Endothelial cell of umbilical vein (primary cell): ENCODE results near the gene ZNF490. TPM values are rescaled to one million over a fixed set of nuclear protein-coding genes. Genes with fewer than 3 reads are reported as not detected.

Experiments used
- BruUV-seq: library from RNA; stranded (reverse); fragments of 400-500 nt; replicated peaks from 2 replicates; lab custom pipeline; 2021; lab: Mats Ljungman, UMichigan
- CTCF ChIA-PET: fragments of 300-600, 350-600 bp; sonication (Branson Sonifier 250); formaldehyde crosslinking; loops from one replicate; lab custom pipeline; 2021; ENCODE audit warnings: antibody characterized with exemption, inconsistent platforms; lab: Charles Lee
- POLR2A ChIA-PET: fragments of 300-600, 350-600 bp; sonication (Branson Sonifier 250); formaldehyde crosslinking; loops from one replicate; lab custom pipeline; 2021; ENCODE audit warnings: antibody characterized with exemption, inconsistent platforms; lab: Charles Lee
- DNase-seq: peaks from one replicate; pipeline ENCODE4 v3.0.0-alpha.2; 2011; ENCODE audit warnings: low read depth, low spot score
- FAIRE-seq: peaks from 2 replicates; lab custom pipeline; 2011; peaks lifted over from hg19 to GRCh38; lab: Jason Lieb, UNC
- H2AFZ ChIP-seq: 2 replicates; pipeline ENCODE4 v1.6.0; 2012; ENCODE audit warnings: low read depth, low read length, control low read depth, inconsistent platforms
- H3K27ac ChIP-seq: 2 replicates; pipeline ENCODE4 v1.5.1; 2011; ENCODE audit warnings: low read depth, mild to moderate bottlenecking, control low read depth, low read length, moderate library complexity; ENCODE audit not compliant: insufficient read depth
- H3K27me3 ChIP-seq, 2 experiments: 2 replicates each; pipeline versions ENCODE4 v1.6.0 to v1.6.1; 2011; ENCODE audit warnings: low read length in 2 of 2, mixed read lengths in 1 of 2; ENCODE audit not compliant: control insufficient read depth in 2 of 2, insufficient read depth in 2 of 2
- H3K36me3 ChIP-seq, 2 experiments: 2 replicates in 1 of 2; 3 replicates in 1 of 2; pipeline ENCODE4 v1.5.1; 2011; ENCODE audit warnings: low read length in 2 of 2, mild to moderate bottlenecking in 1 of 2, moderate library complexity in 1 of 2; ENCODE audit not compliant: control insufficient read depth in 2 of 2, insufficient read depth in 2 of 2; ENCODE audit errors: extremely low read depth in 1 of 2
- H3K4me1 ChIP-seq: 3 replicates; pipeline ENCODE4 v1.5.1; 2011; ENCODE audit warnings: mild to moderate bottlenecking, low read length; ENCODE audit not compliant: control insufficient read depth, insufficient read depth; ENCODE audit errors: extremely low read depth
- H3K4me2 ChIP-seq: 2 replicates; pipeline ENCODE4 v1.6.1; 2011; ENCODE audit warnings: low read length, control low read depth, mixed read lengths; ENCODE audit not compliant: insufficient read depth
- H3K4me3 ChIP-seq, 3 experiments: fragments of 200-600 bp in 1 of 3; sonication (generic), shearing (Covaris generic) in 1 of 3; replicated peaks in 1 of 3; 2 replicates each; pipeline ENCODE4 v1.5.1; 2011 to 2016; ENCODE audit warnings: control low read depth in 3 of 3, low read length in 3 of 3, mild to moderate bottlenecking in 2 of 3, inconsistent platforms in 1 of 3, low read depth in 1 of 3, moderate library complexity in 1 of 3; ENCODE audit not compliant: insufficient read depth in 1 of 3
- H3K79me2 ChIP-seq: 2 replicates; pipeline ENCODE4 v1.6.0; 2012; ENCODE audit warnings: low read length, inconsistent platforms; ENCODE audit not compliant: control insufficient read depth, insufficient read depth
- H3K9ac ChIP-seq: replicated peaks from 2 replicates; pipeline ENCODE3; 2011; ENCODE audit warnings: low read length, control low read depth; ENCODE audit not compliant: insufficient read depth; ENCODE audit errors: extremely low read depth
- H3K9me1 ChIP-seq: replicated peaks from 3 replicates; pipeline ENCODE4 v1.6.0; 2011; ENCODE audit warnings: mild to moderate bottlenecking, low read length; ENCODE audit not compliant: control insufficient read depth, insufficient read depth; ENCODE audit errors: extremely low read depth
- H3K9me3 ChIP-seq: replicated peaks from 2 replicates; pipeline ENCODE4 v1.5.1; 2012; ENCODE audit warnings: low read length, inconsistent platforms; ENCODE audit not compliant: control insufficient read depth, insufficient read depth
- H4K20me1 ChIP-seq: replicated peaks from 2 replicates; pipeline ENCODE3; 2011; ENCODE audit warnings: mild to moderate bottlenecking, low read length; ENCODE audit not compliant: control insufficient read depth, insufficient read depth; ENCODE audit errors: extremely low read depth
- CTCF ChIP-seq, 2 donors: IDR thresholded peaks; 1 replicate in 1 of 2; 2 replicates in 1 of 2; pipeline ENCODE4 v1.5.1; 2011; ENCODE audit warnings: low read length in 2 of 2, mild to moderate bottlenecking in 2 of 2, moderate library complexity in 2 of 2, control low read depth in 1 of 2, inconsistent platforms in 1 of 2, low read depth in 1 of 2; ENCODE audit not compliant: insufficient read depth in 1 of 2; ENCODE audit errors: extremely low read depth in 1 of 2
- EZH2 ChIP-seq: IDR thresholded peaks from 2 replicates; pipeline ENCODE4 v1.6.1; 2012; ENCODE audit warnings: borderline replicate concordance, low read depth, mild to moderate bottlenecking, moderate library complexity, low read length, inconsistent platforms; ENCODE audit not compliant: severe bottlenecking
- FOS ChIP-seq: IDR thresholded peaks from 2 replicates; pipeline ENCODE4 v1.6.1; 2011; ENCODE audit warnings: mild to moderate bottlenecking, low read length, moderate library complexity, borderline replicate concordance; ENCODE audit not compliant: insufficient read depth
- GATA2 ChIP-seq: IDR thresholded peaks from 2 replicates; pipeline ENCODE4 v1.7.0; 2011; ENCODE audit warnings: low read depth, mild to moderate bottlenecking, moderate library complexity, mixed read lengths, low read length; ENCODE audit not compliant: insufficient read length, insufficient read depth
- JUN ChIP-seq: IDR thresholded peaks from 2 replicates; pipeline ENCODE4 v1.6.1; 2011; ENCODE audit warnings: borderline replicate concordance, low read depth; ENCODE audit not compliant: insufficient read length, insufficient read depth
- MYC ChIP-seq: IDR thresholded peaks from one replicate; pipeline ENCODE4 v1.6.1; 2011; ENCODE audit warnings: mild to moderate bottlenecking, low read depth, low read length
- POLR2A ChIP-seq: IDR thresholded peaks from 2 replicates; pipeline ENCODE4 v1.6.1; 2012; ENCODE audit warnings: low read depth, mild to moderate bottlenecking, control low read depth, low read length
- POLR2AphosphoS5 ChIP-seq: IDR thresholded peaks from 2 replicates; pipeline ENCODE4 v1.6.1; 2012; ENCODE audit warnings: low read depth, mild to moderate bottlenecking, control low read depth, low read length, moderate library complexity; ENCODE audit not compliant: insufficient read depth
- dilution Hi-C: fragments of 300-500 bp; cut with MboI; formaldehyde crosslinking; loops from one replicate; pipeline ENCODE4 v1.15.0; 2019; ENCODE audit warnings: low sequenced_read_pairs; ENCODE audit not compliant: extremely low pct_ligation_motif_present
- intact Hi-C: fragments of 100-400 bp; cut with micrococcal nuclease; formaldehyde crosslinking; loops from one replicate; pipeline ENCODE4 v1.10.0; 2022
- polyA plus RNA-seq, 4 experiments: library from polyadenylated mRNA; depleted of rRNA in 3 of 4; stranded (reverse) in 3 of 4; unstranded in 1 of 4; fragments of >200 nt; gene quantifications; 2 replicates each; pipeline versions ENCODE4 v1.2.1 to v1.2.3, GENCODE V29; 2011 to 2012; ENCODE audit warnings: missing spikeins in 1 of 4
- total RNA-seq: library from RNA; stranded (reverse); gene quantifications from 2 replicates; pipeline ENCODE4 v1.2.3, GENCODE V29; 2021
- TF ChIP-seq, protein P1 (sequence below): IDR thresholded peaks from 2 replicates; pipeline ENCODE4 v1.6.1; 2011; ENCODE audit not compliant: insufficient read depth, insufficient read length

Gene ZNF490
- total and polyA plus RNA-seq, 2 donors (not counting 3 experiments of a cell fraction or from before 2014, with no cell fraction given): 1.4 to 5.7 TPM

GRCh38 chr19:12611361-12611699 lies 717 bp upstream of the ZNF490 start:
- Histone ChIP-seq H3K27ac (peak overlapping the region; percentile 91), H3K27me3 (no peaks in the 10 kb centered on the region), H3K9me1 (no peaks in the 10 kb centered on the region), H3K36me3 (peaks cover 3 to 15% of the 10 kb centered on the region in 2 experiments), H3K4me3 (peak overlapping the region; percentile 83 to 97 (median 91)), H3K79me2 (peaks cover 42% of the 10 kb centered on the region), H4K20me1 (no peaks in the 10 kb centered on the region), H3K4me2 (peak overlapping the region; percentile 99), H2AFZ (peak overlapping the region; percentile 30), H3K4me1 (peaks cover 13% of the 10 kb centered on the region), H3K9ac (peak overlapping the region; percentile 91), H3K9me3 (no peaks in the 10 kb centered on the region)
- intact Hi-C loops: loop anchor here (2.0 to 10.0 kb wide), 2 partner anchors 123 to 171 kb away; partner anchors contain the start of genes GET3, TRIR and ZNF443
- no TSS peak for BruUV-seq
- ChIA-PET POLR2A (interaction anchor here (1.3 kb wide), 1 partner anchor 35 kb away, joined by 4 read pairs; no protein-coding TSS in a partner anchor), CTCF (interaction anchor here (0.9 to 1.4 kb wide), 9 partner anchors 16 to 687 kb away, joined by 3 to 13 read pairs (median 3); no protein-coding TSS in a partner anchor)
- dilution Hi-C loops: no loop called here
- DNase-seq: peak; percentile 74
- FAIRE-seq: peak; percentile 73
- peak; percentile 1 for TF ChIP-seq POLR2A
- TF ChIP-seq GATA2: no peak

DNA sequence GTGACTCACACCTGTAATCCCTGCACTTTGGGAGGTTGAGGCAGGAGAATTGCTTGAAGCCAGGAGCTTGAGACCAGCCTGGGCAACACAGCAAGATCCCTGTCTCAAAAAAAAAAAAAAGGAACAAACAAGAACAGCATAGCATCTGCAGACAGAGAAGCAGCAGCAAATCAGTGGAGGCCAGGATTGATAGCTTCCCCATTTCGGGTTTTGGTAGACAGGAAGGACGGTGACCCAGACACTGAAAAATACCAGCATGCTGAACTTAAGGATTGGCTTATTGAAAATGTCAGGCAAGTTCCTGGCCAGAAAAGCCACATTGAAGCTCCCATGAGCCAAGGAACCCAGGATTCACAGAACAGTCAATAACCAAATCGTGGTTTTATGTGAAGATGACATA lies 3.0 kb downstream of the ZNF490 start:
- H3K27ac ChIP-seq: no peak overlapping the region
- peaks cover 0 to 7% of the 10 kb centered on the region in 2 experiments for H3K36me3 ChIP-seq
- no peaks in the 10 kb centered on the region for H3K9me3 ChIP-seq
- no peak overlapping the region for H3K9ac ChIP-seq
- CTCF ChIA-PET: no interaction called here
- dilution Hi-C loops: no loop called here
- DNase-seq (no peak), FAIRE-seq (peak; percentile 53)
- H3K27me3 ChIP-seq: no peaks in the 10 kb centered on the region
- no TSS peak for BruUV-seq
- POLR2A ChIA-PET: no interaction called here
- intact Hi-C loops: no loop called here
- H2AFZ ChIP-seq: no peak overlapping the region
- no peak overlapping the region for H3K4me2 ChIP-seq
- TF ChIP-seq POLR2A (no peak), EZH2 (no peak), JUN (no peak), FOS (no peak), POLR2AphosphoS5 (no peak), GATA2 (no peak), MYC (no peak), CTCF (IDR thresholded peaks at IDR 0.05; ENCODE audit: extremely low read depth in 1 of 2, insufficient read depth in 1 of 2, low read depth in 1 of 2, low read length in 2 of 2) (no peak)
- TF ChIP-seq, protein P1, sequence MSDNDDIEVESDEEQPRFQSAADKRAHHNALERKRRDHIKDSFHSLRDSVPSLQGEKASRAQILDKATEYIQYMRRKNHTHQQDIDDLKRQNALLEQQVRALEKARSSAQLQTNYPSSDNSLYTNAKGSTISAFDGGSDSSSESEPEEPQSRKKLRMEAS: no peak
- no peaks in the 10 kb centered on the region for H4K20me1 ChIP-seq
- no peak overlapping the region for H3K4me3 ChIP-seq
- peaks cover 18% of the 10 kb centered on the region for H3K79me2 ChIP-seq
- H3K4me1 ChIP-seq: peaks cover 13% of the 10 kb centered on the region
- H3K9me1 ChIP-seq: no peaks in the 10 kb centered on the region
